GM12878 (cell line): Measurements from ENCODE around the gene RNF166. TPM values are rescaled to one million over a fixed set of nuclear protein-coding genes. Genes with fewer than 3 reads are reported as not detected.

ENCODE experiments used
- ATAC-seq: fragments of 200-7000 bp; cut with Tn5 transposase; 3 replicates; pipeline ENCODE4 v1.9.1; 2020; ENCODE audit warnings: mild to moderate bottlenecking, moderate library complexity
- BruUV-seq: library from RNA; stranded (reverse); fragments of 400-500 nt; replicated peaks from 2 replicates; lab custom pipeline; 2021; lab: Mats Ljungman, UMichigan
- CTCF ChIA-PET: fragments of 300-600 bp; sonication (Branson Sonifier 250); formaldehyde crosslinking; extraction: SDS; loops from one replicate; lab custom pipeline; 2021; ENCODE audit warnings: inconsistent platforms; lab: Yijun Ruan, JAX
- POLR2A ChIA-PET: fragments of 350-600 bp; formaldehyde crosslinking; extraction: SDS; loops from one replicate; lab custom pipeline; 2021; ENCODE audit warnings: inconsistent platforms; lab: Charles Lee
- RAD21 ChIA-PET: fragments of 300-600 bp; sonication (Branson Sonifier 250); formaldehyde crosslinking; loops from one replicate; lab custom pipeline; 2023; ENCODE audit warnings: antibody characterized with exemption; ENCODE audit not compliant: unreplicated experiment; lab: Charles Lee
- SMC1A ChIA-PET: fragments of 300-600 bp; sonication (Branson Sonifier 250); formaldehyde crosslinking; loops from one replicate; lab custom pipeline; 2023; ENCODE audit not compliant: unreplicated experiment, uncharacterized antibody; lab: Charles Lee
- DNase-seq: peaks from one replicate; pipeline ENCODE4 v3.0.0-alpha.2; 2011; ENCODE audit warnings: low read depth, low spot score
- FAIRE-seq: peaks from 3 replicates; lab custom pipeline; 2011; peaks lifted over from hg19 to GRCh38; lab: Jason Lieb, UNC
- H2AFZ ChIP-seq: 2 replicates; pipeline ENCODE4 v1.6.0; 2011; ENCODE audit warnings: low read depth, low read length, control low read depth; ENCODE audit not compliant: control insufficient read depth
- H3K27ac ChIP-seq: 2 replicates; pipeline ENCODE4 v1.5.1; 2011; ENCODE audit warnings: control low read depth; ENCODE audit not compliant: control insufficient read depth, insufficient read depth
- H3K27me3 ChIP-seq, 2 experiments: replicated peaks in 1 of 2; 2 replicates each; pipeline versions ENCODE4 v1.6.0 to v1.6.1; 2011; ENCODE audit warnings: low read length in 1 of 2; ENCODE audit not compliant: control insufficient read depth in 2 of 2, insufficient read depth in 2 of 2
- H3K36me3 ChIP-seq, 2 experiments: 2 replicates each; pipeline ENCODE4 v1.5.1; 2011; ENCODE audit warnings: low read length in 1 of 2; ENCODE audit not compliant: control insufficient read depth in 2 of 2, insufficient read depth in 2 of 2
- H3K4me1 ChIP-seq: 2 replicates; pipeline ENCODE4 v1.6.1; 2011; ENCODE audit warnings: mild to moderate bottlenecking, low read length, moderate library complexity, mixed read lengths; ENCODE audit not compliant: control insufficient read depth, insufficient read depth
- H3K4me2 ChIP-seq: 2 replicates; pipeline ENCODE4 v1.6.0; 2011; ENCODE audit warnings: control low read depth; ENCODE audit not compliant: control insufficient read depth, insufficient read depth
- H3K4me3 ChIP-seq: fragments of 200-600 bp; sonication (generic); 2 replicates; pipeline ENCODE4 v1.5.1; 2016
- H3K79me2 ChIP-seq: 2 replicates; pipeline ENCODE4 v1.6.0; 2011; ENCODE audit warnings: low read length; ENCODE audit not compliant: control insufficient read depth, insufficient read depth
- H3K9ac ChIP-seq: 2 replicates; pipeline ENCODE4 v1.8.0; 2011; ENCODE audit warnings: low read length, control low read depth, mixed read lengths; ENCODE audit not compliant: control insufficient read depth, insufficient read depth
- H3K9me3 ChIP-seq: replicated peaks from 3 replicates; pipeline ENCODE4 v1.5.1; 2011; ENCODE audit warnings: mild to moderate bottlenecking, low read length; ENCODE audit not compliant: control insufficient read depth, insufficient read depth
- H4K20me1 ChIP-seq: 2 replicates; pipeline ENCODE4 v1.6.0; 2011; ENCODE audit not compliant: control insufficient read depth, insufficient read depth
- MEF2B ChIP-seq: fragments of 450-650 bp; IDR thresholded peaks from 2 replicates; pipeline ENCODE4 v1.6.1; 2018; ENCODE audit warnings: mild to moderate bottlenecking, moderate library complexity; ENCODE audit not compliant: partially characterized antibody, poor library complexity, severe bottlenecking
- NFYA ChIP-seq: IDR thresholded peaks from 2 replicates; pipeline ENCODE4 v1.6.1; 2011; ENCODE audit warnings: low read depth, mild to moderate bottlenecking, low read length, improper control_type of control experiment, borderline replicate concordance
- PAX5 ChIP-seq: IDR thresholded peaks from 2 replicates; pipeline ENCODE4 v1.6.1; 2011; ENCODE audit warnings: low read depth, low read length, borderline replicate concordance
- SUZ12 ChIP-seq: fragments of 200-600 bp; sonication (generic); IDR thresholded peaks from one replicate; pipeline ENCODE4 v1.6.1; 2018; ENCODE audit warnings: antibody characterized with exemption, mild to moderate bottlenecking; ENCODE audit not compliant: unreplicated experiment
- YY1 ChIP-seq: IDR thresholded peaks from 2 replicates; pipeline ENCODE4 v1.6.1; 2011; ENCODE audit warnings: low read depth, mild to moderate bottlenecking, low read length
- WGBS: methylation state at CpG from one replicate; pipeline ENCODE4 v1.1.6; 2016; ENCODE audit warnings: low lambda C conversion rate; ENCODE audit not compliant: insufficient replicate concordance, insufficient coverage; ENCODE audit errors: missing lambda C conversion rate; 5-methylcytosine and 5-hydroxymethylcytosine counted together
- in situ Hi-C: fragments of 300-500 bp; cut with MboI; formaldehyde crosslinking; loops from 9 replicates; pipeline ENCODE4 v1.14.3; 2018; ENCODE audit warnings: mixed read lengths
- intact Hi-C: fragments of 100-400 bp; cut with micrococcal nuclease; formaldehyde crosslinking; loops from one replicate; pipeline ENCODE4 v1.14.2; 2022; ENCODE audit not compliant: unreplicated experiment
- polyA plus RNA-seq, 11 experiments: library from polyadenylated mRNA; depleted of rRNA in 4 of 11; unstranded in 6 of 11; stranded (reverse) in 5 of 11; fragments of >200 nt; fragmentation: Nextera tagmentation in 4 of 11; fragmentation: Illumina TruSeq in 1 of 11; extraction: Ambion mirVana in 4 of 11; extraction: Trizol in 1 of 11; gene quantifications; 1 replicate in 1 of 11; 2 replicates in 10 of 11; pipeline versions ENCODE4 v1.2.1 to v1.2.3, GENCODE V29; 2011 to 2016; ENCODE audit warnings: inconsistent platforms in 2 of 11, missing spikeins in 2 of 11, low read depth in 1 of 11
- total RNA-seq, 4 experiments: library from RNA; depleted of rRNA in 3 of 4; stranded (reverse); fragments of >200 nt in 3 of 4; fragmentation: Illumina TruSeq in 1 of 4; extraction: Trizol in 1 of 4; gene quantifications; 2 replicates each; pipeline versions ENCODE4 v1.2.1 to v1.2.3, GENCODE V29; 2013 to 2021
- TF ChIP-seq, protein P1 (sequence below), 3 experiments: IDR thresholded peaks in 2 of 3; conservative IDR thresholded peaks in 1 of 3; 2 replicates each; pipeline ENCODE4 v1.5.1; 2011; ENCODE audit warnings: low read depth in 3 of 3, low read length in 3 of 3, mild to moderate bottlenecking in 3 of 3, control low read depth in 2 of 3, moderate library complexity in 2 of 3, inconsistent platforms in 1 of 3, mixed read lengths in 1 of 3; ENCODE audit not compliant: control insufficient read depth in 2 of 3, insufficient read depth in 1 of 3; ENCODE audit errors: extremely low read depth in 1 of 3

The RNF166 gene
- total and polyA plus RNA-seq, 10 of the 15 experiments (the other 5 are each of a cell fraction or from before 2014, with no cell fraction given): 0.48 to 32.8 (median 12.1) TPM

DNA sequence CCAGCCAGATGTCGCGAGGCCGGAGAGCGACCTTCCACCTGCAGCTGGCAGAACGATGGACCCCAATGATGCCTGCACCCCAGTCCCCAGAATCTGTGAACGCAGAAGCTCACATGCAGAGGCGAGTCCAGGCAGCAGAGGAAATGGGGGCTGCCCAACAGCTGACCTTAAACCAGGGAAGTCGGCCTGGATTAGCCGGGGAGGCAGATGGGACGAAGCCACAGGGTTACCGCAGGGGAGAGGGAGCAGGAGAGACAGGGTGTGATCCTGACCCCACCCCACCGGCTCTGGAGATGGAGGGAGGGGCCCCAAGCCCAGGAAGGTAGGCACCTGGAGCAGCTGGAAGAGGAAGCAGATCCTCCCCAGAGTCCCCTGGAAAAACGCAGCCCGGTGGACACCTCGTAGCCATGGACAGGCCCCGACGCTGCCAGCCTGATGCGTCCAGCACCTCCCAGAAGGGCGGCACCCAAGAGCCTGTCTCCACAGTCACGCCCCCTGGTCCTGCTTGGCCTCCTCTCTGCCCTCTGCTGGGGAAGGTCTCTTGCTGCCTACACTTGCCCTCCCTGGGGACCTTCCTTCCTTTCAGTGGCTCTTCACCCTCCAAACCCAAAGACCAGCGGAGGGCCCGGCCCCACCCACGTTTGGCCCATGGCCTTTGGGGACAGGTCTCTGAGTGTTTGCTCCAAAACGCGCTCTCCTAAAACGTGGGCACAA lies 41.5 kb upstream of the RNF166 start:
- SMC1A ChIA-PET: interaction anchor here (0.9 to 1.1 kb wide), 2 partner anchors 10 to 33 kb away, joined by 3 to 4 read pairs; no protein-coding TSS in a partner anchor
- RAD21 ChIA-PET: interaction anchor here (2.4 kb wide), 1 partner anchor 11 kb away, joined by 11 read pairs; no protein-coding TSS in a partner anchor
- H3K79me2 ChIP-seq: no peaks in the 10 kb centered on the region; the same call in none of the 2 replicates
- H4K20me1 ChIP-seq: no peaks in the 10 kb centered on the region
- DNase-seq: no peak
- H3K36me3 ChIP-seq: peaks cover 0 to 15% of the 10 kb centered on the region in 2 experiments; a peak in 3 of 4 replicates
- no peak overlapping the region for H3K27ac ChIP-seq
- no peak overlapping the region for H2AFZ ChIP-seq
- POLR2A ChIA-PET: interaction anchor here (0.6 kb wide), 1 partner anchor 20 kb away, joined by 3 read pairs; no protein-coding TSS in a partner anchor
- CTCF ChIA-PET: interaction anchor here (1.0 to 1.8 kb wide), 4 partner anchors 10 to 37 kb away, joined by 3 to 8 read pairs (median 3); no protein-coding TSS in a partner anchor
- intact Hi-C loops (loop anchor here (10.0 kb wide), 1 partner anchor 467 kb away; the partner anchor contains the start of gene ZNF778), in situ Hi-C loops (loop anchor here (5.0 kb wide), 2 partner anchors 420 to 465 kb away; no protein-coding TSS in a partner anchor)
- no TSS peak for BruUV-seq
- ATAC-seq: peak; percentile 85
- no peaks in the 10 kb centered on the region for H3K27me3 ChIP-seq
- TF ChIP-seq YY1 (0 out of 2 replicates have a peak, but pooled peaks have one; percentile 26), MEF2B (peak; percentile 83), PAX5 (peak; percentile 91), SUZ12 (no peak), NFYA (no peak)
- TF ChIP-seq, protein P1, sequence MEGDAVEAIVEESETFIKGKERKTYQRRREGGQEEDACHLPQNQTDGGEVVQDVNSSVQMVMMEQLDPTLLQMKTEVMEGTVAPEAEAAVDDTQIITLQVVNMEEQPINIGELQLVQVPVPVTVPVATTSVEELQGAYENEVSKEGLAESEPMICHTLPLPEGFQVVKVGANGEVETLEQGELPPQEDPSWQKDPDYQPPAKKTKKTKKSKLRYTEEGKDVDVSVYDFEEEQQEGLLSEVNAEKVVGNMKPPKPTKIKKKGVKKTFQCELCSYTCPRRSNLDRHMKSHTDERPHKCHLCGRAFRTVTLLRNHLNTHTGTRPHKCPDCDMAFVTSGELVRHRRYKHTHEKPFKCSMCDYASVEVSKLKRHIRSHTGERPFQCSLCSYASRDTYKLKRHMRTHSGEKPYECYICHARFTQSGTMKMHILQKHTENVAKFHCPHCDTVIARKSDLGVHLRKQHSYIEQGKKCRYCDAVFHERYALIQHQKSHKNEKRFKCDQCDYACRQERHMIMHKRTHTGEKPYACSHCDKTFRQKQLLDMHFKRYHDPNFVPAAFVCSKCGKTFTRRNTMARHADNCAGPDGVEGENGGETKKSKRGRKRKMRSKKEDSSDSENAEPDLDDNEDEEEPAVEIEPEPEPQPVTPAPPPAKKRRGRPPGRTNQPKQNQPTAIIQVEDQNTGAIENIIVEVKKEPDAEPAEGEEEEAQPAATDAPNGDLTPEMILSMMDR (IDR thresholded peaks at IDR 0.05 in 2 of 3, conservative IDR thresholded peaks at IDR 0.05 in 1 of 3; ENCODE audit: control insufficient read depth in 2 of 3, extremely low read depth in 1 of 3, insufficient read depth in 1 of 3, low read depth in 3 of 3, low read length in 3 of 3): peak; percentile 43 to 64 (median 55)
- no peak overlapping the region for H3K4me2 ChIP-seq
- WGBS: 63% methylated on average over 26 of the region's 26 CpGs
- FAIRE-seq: no peak
- no peak overlapping the region for H3K9ac ChIP-seq
- H3K9me3 ChIP-seq: no peaks in the 10 kb centered on the region
- H3K4me3 ChIP-seq: no peak overlapping the region
- peaks cover 11% of the 10 kb centered on the region for H3K4me1 ChIP-seq
